Choroid plexus epithelial cell (primary cell): ENCODE results near the gene ZBTB21.
A peak's percentile ranks its signal among the peaks of the same experiment; 100 is the strongest.

Experiments used
- DNase-seq: peaks from one replicate; pipeline ENCODE4 v3.0.0-alpha.2; 2010; ENCODE audit warnings: low read depth
- H3K4me3 ChIP-seq: 2 replicates; pipeline ENCODE4 v1.5.1; 2011; ENCODE audit warnings: low read depth, mild to moderate bottlenecking, control low read depth, low read length, moderate library complexity
- TF ChIP-seq, protein P1 (sequence below): conservative IDR thresholded peaks from 2 replicates; pipeline ENCODE4 v1.5.1; 2011; ENCODE audit warnings: low read depth, mild to moderate bottlenecking, control low read depth, inconsistent platforms, low read length, moderate library complexity

ZBTB21 gene

DNA sequence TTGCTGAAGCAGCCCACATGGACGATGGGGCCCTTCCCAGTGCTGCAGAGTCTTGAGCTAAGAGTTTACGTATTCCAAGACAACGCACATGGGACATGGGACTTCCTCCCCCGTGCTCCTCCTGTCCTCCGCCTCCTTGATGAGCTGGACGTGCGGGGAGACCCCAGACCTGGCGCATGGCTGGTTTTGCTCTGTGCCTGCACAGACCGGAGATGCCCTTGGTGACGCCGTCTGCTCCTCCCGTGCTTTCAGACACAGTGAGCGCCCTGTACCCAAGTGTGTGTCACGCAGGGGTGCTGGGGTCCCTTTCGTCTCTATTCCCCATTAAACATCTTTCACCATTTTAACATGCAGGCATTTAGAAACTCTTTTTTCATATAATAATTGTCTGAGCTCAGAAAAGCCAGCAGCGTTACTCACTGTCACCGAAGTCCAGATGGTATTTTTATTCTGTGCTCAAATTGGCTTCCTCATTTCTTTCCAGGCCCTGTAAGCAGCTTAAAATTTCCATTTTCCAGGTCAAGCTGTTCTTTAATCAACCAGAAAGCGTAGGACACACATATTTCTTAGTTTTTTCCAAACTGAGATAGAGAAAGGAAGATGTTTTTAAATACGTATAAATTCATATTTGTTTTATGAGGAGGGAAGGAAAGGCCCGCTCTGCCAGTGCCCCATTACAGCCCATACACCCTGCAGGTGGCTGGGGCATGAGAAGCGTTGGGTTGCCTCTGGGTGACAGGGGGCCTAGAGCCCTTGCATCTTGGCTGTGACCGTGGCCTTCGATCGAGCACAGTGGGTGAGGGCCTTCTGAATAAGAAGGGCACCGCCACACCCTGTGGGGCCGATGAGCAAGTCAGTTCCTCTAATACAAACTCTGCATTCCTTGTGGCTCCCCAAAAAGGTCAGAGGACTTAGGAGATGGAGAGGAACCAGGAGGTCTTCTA, 17.9 kb upstream of the ZBTB21 start:
- H3K4me3 ChIP-seq: no peak overlapping the region
- DNase-seq: no peak
- TF ChIP-seq, protein P1, sequence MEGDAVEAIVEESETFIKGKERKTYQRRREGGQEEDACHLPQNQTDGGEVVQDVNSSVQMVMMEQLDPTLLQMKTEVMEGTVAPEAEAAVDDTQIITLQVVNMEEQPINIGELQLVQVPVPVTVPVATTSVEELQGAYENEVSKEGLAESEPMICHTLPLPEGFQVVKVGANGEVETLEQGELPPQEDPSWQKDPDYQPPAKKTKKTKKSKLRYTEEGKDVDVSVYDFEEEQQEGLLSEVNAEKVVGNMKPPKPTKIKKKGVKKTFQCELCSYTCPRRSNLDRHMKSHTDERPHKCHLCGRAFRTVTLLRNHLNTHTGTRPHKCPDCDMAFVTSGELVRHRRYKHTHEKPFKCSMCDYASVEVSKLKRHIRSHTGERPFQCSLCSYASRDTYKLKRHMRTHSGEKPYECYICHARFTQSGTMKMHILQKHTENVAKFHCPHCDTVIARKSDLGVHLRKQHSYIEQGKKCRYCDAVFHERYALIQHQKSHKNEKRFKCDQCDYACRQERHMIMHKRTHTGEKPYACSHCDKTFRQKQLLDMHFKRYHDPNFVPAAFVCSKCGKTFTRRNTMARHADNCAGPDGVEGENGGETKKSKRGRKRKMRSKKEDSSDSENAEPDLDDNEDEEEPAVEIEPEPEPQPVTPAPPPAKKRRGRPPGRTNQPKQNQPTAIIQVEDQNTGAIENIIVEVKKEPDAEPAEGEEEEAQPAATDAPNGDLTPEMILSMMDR: no peak

DNA sequence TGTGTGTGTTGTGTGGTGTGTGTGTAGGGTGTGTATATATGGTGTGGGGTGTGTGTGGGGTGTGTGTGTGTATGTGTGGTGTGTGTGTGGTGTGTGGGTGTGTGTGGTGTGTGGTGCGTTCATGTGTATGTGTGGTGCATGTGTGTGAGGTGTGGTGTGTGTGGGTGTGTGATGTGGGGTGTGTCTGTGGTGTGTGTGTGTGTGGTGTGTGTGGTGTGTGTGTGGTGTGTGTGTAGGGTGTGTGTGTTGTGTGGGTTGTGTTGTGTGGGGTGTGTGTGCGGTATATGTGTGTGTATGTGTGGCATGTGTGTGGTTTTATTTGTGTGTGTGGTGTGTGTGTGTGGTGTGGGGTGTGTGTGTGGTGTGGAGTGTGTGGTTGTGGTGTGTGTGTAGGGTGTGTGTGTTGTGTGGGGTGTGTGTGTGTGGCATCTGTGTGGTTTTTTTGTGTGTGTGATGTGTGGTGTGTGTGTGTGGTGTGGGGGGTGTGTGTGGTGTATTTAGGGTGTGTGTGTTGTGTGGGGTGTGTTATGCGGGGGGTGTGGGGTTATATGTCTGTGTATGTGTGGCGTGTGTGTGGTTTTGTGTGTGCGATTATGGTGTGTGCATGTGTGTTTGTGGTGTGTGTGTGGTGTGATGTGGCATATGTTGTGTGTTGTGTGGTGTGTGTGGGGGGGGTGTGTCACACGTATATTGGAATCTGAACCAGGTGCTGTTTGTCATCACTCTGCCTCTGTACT, 17.1 kb upstream of the ZBTB21 start:
- TF ChIP-seq, protein P1: no peak
- no peak for DNase-seq
- no peak overlapping the region for H3K4me3 ChIP-seq

DNA sequence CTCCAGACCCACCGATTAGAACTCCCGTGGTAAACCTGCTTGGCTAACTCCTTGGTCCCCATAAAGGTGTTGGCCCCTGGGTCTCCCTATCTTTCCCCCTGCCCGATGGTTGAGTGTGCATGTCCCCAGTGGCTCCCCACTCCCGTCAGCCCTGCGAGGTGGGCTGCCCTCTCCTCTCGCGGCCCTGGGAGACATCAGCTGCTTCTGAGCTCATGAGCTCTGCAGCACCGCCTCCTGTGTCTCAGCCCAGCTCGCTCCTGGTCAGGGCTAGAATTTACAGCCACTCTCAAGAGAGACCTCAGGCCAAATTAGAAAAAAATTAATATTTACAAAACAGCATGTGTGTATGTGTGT, 15.9 kb upstream of the ZBTB21 start:
- TF ChIP-seq, protein P1: no peak
- no peak overlapping the region for H3K4me3 ChIP-seq
- DNase-seq: no peak

DNA sequence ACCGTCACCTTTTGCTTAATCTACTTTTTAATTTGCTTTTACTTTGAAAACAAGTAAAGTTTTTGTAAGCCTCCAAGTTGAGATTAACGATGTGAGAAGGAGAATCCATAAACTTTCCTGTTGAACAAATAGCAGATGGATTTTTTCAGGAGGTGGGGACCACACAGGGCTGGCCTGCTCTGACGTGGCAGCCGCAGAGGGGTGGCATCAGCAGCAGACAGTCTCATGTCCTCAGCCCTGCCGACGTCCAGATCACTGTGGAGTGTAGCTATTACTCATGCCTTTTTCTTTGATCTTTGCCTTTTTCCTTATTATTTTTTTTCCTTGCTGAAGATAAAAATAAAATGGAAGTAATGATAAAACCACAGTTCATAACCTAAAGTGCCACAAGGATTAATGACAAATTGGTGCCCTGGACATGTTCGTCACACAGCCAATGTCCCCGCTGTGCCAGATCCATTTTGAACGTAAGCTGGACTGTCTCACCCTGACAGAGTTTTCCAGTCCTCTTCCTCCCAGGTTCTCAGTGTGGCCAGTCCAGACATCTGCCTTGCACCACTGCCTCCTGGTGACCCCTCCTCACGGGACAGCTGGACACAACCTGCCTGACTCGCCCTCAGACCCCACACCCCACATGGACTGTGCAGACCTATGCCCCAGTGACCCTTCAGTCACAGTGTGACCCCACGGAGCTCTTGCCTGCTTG, 15.4 kb upstream of the ZBTB21 start:
- no peak overlapping the region for H3K4me3 ChIP-seq
- TF ChIP-seq, protein P1: no peak
- DNase-seq: peak; percentile 23

DNA sequence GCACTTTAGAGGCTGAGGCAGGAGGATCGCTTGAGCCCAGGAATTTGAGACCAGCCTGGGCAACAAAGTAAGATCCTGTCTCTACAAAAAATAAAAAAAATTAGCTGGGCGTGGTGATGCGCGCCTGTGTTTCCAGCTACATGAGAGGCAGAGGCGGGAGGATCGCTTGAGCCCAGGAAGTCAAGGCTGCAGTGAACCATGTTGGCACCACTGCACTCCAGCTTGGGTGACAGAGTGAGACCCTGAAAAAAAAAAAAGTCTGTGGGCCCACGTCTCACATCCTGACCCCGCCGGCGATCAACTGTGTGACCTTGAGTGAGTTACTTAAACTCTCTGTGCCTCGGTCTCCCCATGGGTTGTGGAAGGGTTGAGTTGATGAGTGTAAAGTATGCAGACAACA, 12.7 kb upstream of the ZBTB21 start:
- TF ChIP-seq, protein P1: no peak
- no peak for DNase-seq
- H3K4me3 ChIP-seq: no peak overlapping the region

DNA sequence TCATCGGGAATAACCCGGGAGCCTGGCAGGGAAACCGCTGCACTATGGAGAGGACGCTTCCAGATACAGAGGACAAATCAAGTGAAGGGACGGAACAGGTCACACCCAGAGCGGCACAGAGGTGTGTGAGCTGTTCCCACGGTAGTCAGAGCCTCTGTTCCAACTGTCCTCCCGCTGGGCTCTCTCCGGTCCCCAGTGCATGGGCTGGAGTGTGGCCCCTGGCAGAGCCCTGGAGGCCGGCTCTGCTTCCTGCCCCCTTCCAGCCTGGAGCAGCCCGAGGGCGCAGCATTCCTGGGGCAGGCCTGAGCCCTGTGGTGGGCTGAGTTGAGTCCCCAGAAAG, 11.9 kb upstream of the ZBTB21 start:
- no peak for DNase-seq
- TF ChIP-seq, protein P1: no peak
- no peak overlapping the region for H3K4me3 ChIP-seq
